BJ (cell line): ENCODE measurements around the gene NFIX. TPM values are rescaled to one million over a fixed set of nuclear protein-coding genes. Genes with fewer than 3 reads are reported as not detected.

Source experiments
- CTCF ChIA-PET: fragments of 350-600 bp; formaldehyde crosslinking; extraction: SDS; loops from one replicate; lab custom pipeline; 2021; ENCODE audit warnings: antibody characterized with exemption, inconsistent platforms; lab: Yijun Ruan, JAX
- POLR2A ChIA-PET: fragments of 300-600 bp; sonication (Branson Sonifier 250); formaldehyde crosslinking; extraction: SDS; loops from one replicate; lab custom pipeline; 2021; ENCODE audit warnings: antibody characterized with exemption; lab: Charles Lee
- DNase-seq: peaks from one replicate; pipeline ENCODE4 v3.0.0-alpha.2; 2011; ENCODE audit warnings: low read depth
- H3K27me3 ChIP-seq: 2 replicates; pipeline ENCODE4 v1.6.0; 2011; ENCODE audit warnings: low read length; ENCODE audit not compliant: control insufficient read depth, insufficient read depth
- H3K36me3 ChIP-seq: 2 replicates; pipeline ENCODE4 v1.5.1; 2011; ENCODE audit warnings: low read length; ENCODE audit not compliant: control insufficient read depth, insufficient read depth
- H3K4me3 ChIP-seq: 2 replicates; pipeline ENCODE4 v1.5.1; 2011; ENCODE audit warnings: low read depth, mild to moderate bottlenecking, control low read depth, low read length
- CTCF ChIP-seq: IDR thresholded peaks from 2 replicates; pipeline ENCODE4 v1.5.1; 2011; ENCODE audit warnings: low read depth, mild to moderate bottlenecking, control low read depth, inconsistent platforms, low read length, moderate library complexity; ENCODE audit not compliant: insufficient read depth
- polyA plus RNA-seq: library from polyadenylated mRNA; depleted of rRNA; stranded (reverse); fragments of >200 nt; gene quantifications from 2 replicates; pipeline ENCODE4 v1.2.3, GENCODE V29; 2011

NFIX gene
- polyA plus RNA-seq, 1 experiment, result 29.4 TPM

GRCh38 chr19:13073263-13073662 is 78.0 kb downstream of the NFIX start:
- Histone ChIP-seq H3K4me3 (no peak overlapping the region), H3K27me3 (no peaks in the 10 kb centered on the region), H3K36me3 (peaks cover 33% of the 10 kb centered on the region)
- CTCF ChIA-PET, result interaction anchor here (0.9 to 5.5 kb wide), 5 partner anchors 10 to 40 kb away, joined by 3 to 46 read pairs (median 5); no protein-coding TSS in a partner anchor
- no peak for DNase-seq
- POLR2A ChIA-PET, result no interaction called here
- no peak for TF ChIP-seq CTCF

GRCh38 chr19:13074378-13074777 is 79.1 kb downstream of the NFIX start:
- POLR2A ChIA-PET, result no interaction called here
- no peak for TF ChIP-seq CTCF
- H3K4me3 ChIP-seq, result no peak overlapping the region
- H3K27me3 ChIP-seq, result no peaks in the 10 kb centered on the region
- H3K36me3 ChIP-seq, result peaks cover 37% of the 10 kb centered on the region
- no peak for DNase-seq
- CTCF ChIA-PET, result interaction anchor here (2.3 to 5.5 kb wide), 2 partner anchors 14 to 41 kb away, joined by 5 to 46 read pairs; no protein-coding TSS in a partner anchor

GRCh38 chr19:13076320-13076719 is 81.0 kb downstream of the NFIX start:
- ChIA-PET CTCF (interaction anchor here (1.0 to 5.4 kb wide), 2 partner anchors 16 to 43 kb away, joined by 3 to 37 read pairs; no protein-coding TSS in a partner anchor), POLR2A (no interaction called here)
- H3K36me3 ChIP-seq, result peaks cover 39% of the 10 kb centered on the region
- no peaks in the 10 kb centered on the region for H3K27me3 ChIP-seq
- DNase-seq, result no peak
- H3K4me3 ChIP-seq, result no peak overlapping the region
- TF ChIP-seq CTCF, result no peak

GRCh38 chr19:13076787-13077186 is 81.5 kb downstream of the NFIX start:
- CTCF ChIA-PET, result interaction anchor here (1.0 to 5.4 kb wide), 4 partner anchors 17 to 99 kb away, joined by 3 to 37 read pairs (median 6); no protein-coding TSS in a partner anchor
- Histone ChIP-seq H3K36me3 (peaks cover 39% of the 10 kb centered on the region), H3K4me3 (no peak overlapping the region), H3K27me3 (no peaks in the 10 kb centered on the region)
- POLR2A ChIA-PET, result no interaction called here
- no peak for TF ChIP-seq CTCF
- no peak for DNase-seq

GRCh38 chr19:13077240-13077639 is 82.0 kb downstream of the NFIX start:
- no peak for TF ChIP-seq CTCF
- CTCF ChIA-PET, result interaction anchor here (0.8 to 5.4 kb wide), 6 partner anchors 17 to 100 kb away, joined by 3 to 37 read pairs (median 5); no protein-coding TSS in a partner anchor
- POLR2A ChIA-PET, result no interaction called here

More at GRCh38 chr19:13077240-13077639, 82.0 kb downstream of the NFIX start:
- peaks cover 41% of the 10 kb centered on the region for H3K36me3 ChIP-seq
- H3K4me3 ChIP-seq, result no peak overlapping the region
- no peaks in the 10 kb centered on the region for H3K27me3 ChIP-seq
- DNase-seq, result no peak
